Peyer's patch (tissue), 4 donors: ENCODE results near the gene OR4D6.

Source experiments
- POLR2A ChIP-seq, 2 donors: fragments of 450-650 bp; IDR thresholded peaks; one replicate each; pipeline ENCODE4 v1.5.1; 2017; ENCODE audit warnings: antibody characterized with exemption in 2 of 2, mild to moderate bottlenecking in 2 of 2, moderate library complexity in 2 of 2
- TF ChIP-seq, protein P1 (sequence below), 6 experiments: fragments of 450-650 bp in 4 of 6; fragments of 200-600 bp in 2 of 6; sonication (generic) in 1 of 6; IDR thresholded peaks; one replicate each; pipeline ENCODE4 v1.5.1; 2017 to 2019; ENCODE audit warnings: antibody characterized with exemption in 6 of 6, mild to moderate bottlenecking in 3 of 6, moderate library complexity in 1 of 6

DNA sequence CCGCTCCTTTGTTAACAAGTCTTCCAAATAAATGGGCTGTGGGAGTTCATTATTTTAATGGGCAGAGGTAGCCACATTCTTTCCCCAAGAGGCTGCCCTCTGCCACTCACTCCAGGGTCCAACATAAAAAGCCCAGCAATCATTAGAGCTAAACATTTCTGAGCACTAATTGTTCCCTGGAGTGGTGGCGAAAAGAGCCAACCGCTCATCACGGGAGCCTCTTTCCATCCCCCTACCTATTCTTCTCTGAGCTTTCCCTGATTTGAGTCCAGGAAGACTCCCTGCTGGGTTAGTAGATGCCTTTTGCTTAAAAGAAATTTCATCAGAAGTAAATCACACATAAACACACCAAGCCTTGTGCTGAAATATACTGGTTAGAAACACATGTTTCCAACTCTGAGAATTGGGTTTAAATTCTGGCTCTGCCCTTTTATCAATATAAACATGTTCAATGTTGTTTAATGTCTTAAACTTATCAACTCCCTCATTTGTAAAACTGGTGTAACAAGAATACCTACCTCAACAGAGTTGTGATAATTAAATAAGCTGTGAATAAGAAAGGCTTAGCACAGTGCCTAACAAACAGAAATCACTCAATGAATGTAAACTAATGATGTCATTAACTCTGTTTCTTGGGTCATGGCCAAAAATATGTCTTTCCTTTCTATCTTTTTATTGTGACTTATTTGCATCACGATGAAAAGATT, 30.2 kb upstream of the OR4D6 start, which contains the start of gene OR5A2:
- TF ChIP-seq, protein P1, sequence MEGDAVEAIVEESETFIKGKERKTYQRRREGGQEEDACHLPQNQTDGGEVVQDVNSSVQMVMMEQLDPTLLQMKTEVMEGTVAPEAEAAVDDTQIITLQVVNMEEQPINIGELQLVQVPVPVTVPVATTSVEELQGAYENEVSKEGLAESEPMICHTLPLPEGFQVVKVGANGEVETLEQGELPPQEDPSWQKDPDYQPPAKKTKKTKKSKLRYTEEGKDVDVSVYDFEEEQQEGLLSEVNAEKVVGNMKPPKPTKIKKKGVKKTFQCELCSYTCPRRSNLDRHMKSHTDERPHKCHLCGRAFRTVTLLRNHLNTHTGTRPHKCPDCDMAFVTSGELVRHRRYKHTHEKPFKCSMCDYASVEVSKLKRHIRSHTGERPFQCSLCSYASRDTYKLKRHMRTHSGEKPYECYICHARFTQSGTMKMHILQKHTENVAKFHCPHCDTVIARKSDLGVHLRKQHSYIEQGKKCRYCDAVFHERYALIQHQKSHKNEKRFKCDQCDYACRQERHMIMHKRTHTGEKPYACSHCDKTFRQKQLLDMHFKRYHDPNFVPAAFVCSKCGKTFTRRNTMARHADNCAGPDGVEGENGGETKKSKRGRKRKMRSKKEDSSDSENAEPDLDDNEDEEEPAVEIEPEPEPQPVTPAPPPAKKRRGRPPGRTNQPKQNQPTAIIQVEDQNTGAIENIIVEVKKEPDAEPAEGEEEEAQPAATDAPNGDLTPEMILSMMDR (IDR thresholded peaks at IDR 0.05), result no peak
- TF ChIP-seq POLR2A (IDR thresholded peaks at IDR 0.05), result no peak
